ENCODE data around the gene SHROOM4. TPM values are rescaled to one million over a fixed set of nuclear protein-coding genes. Genes with fewer than 3 reads are reported as not detected.

Gene SHROOM4
- total and polyA plus RNA-seq, 2 donors (not counting 1 experiment from before 2014, with no cell fraction given), result not detected

- ChIA-PET POLR2A (no interaction called here), CTCF (no interaction called here)
- TF ChIP-seq EZH2 (IDR thresholded peaks at IDR 0.05; ENCODE audit: borderline replicate concordance, insufficient read depth, low read depth, low read length, poor library complexity, severe bottlenecking) (no peak), CTCF (IDR thresholded peaks at IDR 0.05) (no peak)
- Histone ChIP-seq H3K9me3 (ENCODE audit: control extremely low read depth in 1 of 3, control insufficient read depth in 2 of 3, insufficient read depth in 1 of 3, low read length in 2 of 3) (no peaks in the 10 kb centered on the region), H3K4me2 (replicated peaks; ENCODE audit: low read depth, low read length, poor library complexity, severe bottlenecking) (no peak overlapping the region), H3K36me3 (replicated peaks in 1 of 2; ENCODE audit: control extremely low read depth in 1 of 2, control insufficient read depth in 1 of 2, extremely low read depth in 1 of 2, insufficient read depth in 2 of 2, low read length in 1 of 2) (no peaks in the 10 kb centered on the region), H3K4me3 (ENCODE audit: control extremely low read depth in 1 of 5, extremely low read depth in 1 of 5, insufficient read depth in 1 of 5, low read depth in 2 of 5, low read length in 4 of 5) (no peak overlapping the region), H3K27ac (ENCODE audit: low read length in 2 of 2) (no peak overlapping the region), H2AFZ (ENCODE audit: insufficient read depth, low read depth, low read length, poor library complexity, severe bottlenecking) (no peak overlapping the region), H3K9ac (ENCODE audit: low read length) (no peak overlapping the region), H3K27me3 (replicated peaks in 1 of 4; ENCODE audit: control extremely low read depth in 1 of 4, control insufficient read depth in 3 of 4, insufficient read depth in 4 of 4, low read length in 3 of 4) (peaks cover 0 to 2% (median 0%) of the 10 kb centered on the region in 4 experiments), H4K20me1 (ENCODE audit: control insufficient read depth, insufficient read depth, low read length, poor library complexity, severe bottlenecking) (no peaks in the 10 kb centered on the region), H3K4me1 (ENCODE audit: control insufficient read depth in 2 of 2, insufficient read depth in 2 of 2, low read length in 2 of 2) (no peaks in the 10 kb centered on the region), H3K79me2 (ENCODE audit: control insufficient read depth, insufficient read depth, low read length) (no peaks in the 10 kb centered on the region)
- WGBS (ENCODE audit: insufficient coverage), result no CpG with 5 or more reads among the region's 1 CpG
- no peaks in the 10 kb centered on the region for H3K4me1 Mint-ChIP-seq
- ATAC-seq (ENCODE audit: low read depth) (no peak), DNase-seq (no peak)
- intact Hi-C loops (cut with micrococcal nuclease), result no loop called here
- no peaks in the 10 kb centered on the region for H3K9me3 Mint-ChIP-seq (ENCODE audit: insufficient read depth)
- H3K4me3 Mint-ChIP-seq, result no peak overlapping the region
- H3K27ac Mint-ChIP-seq, result no peak overlapping the region
- peaks cover 5% of the 10 kb centered on the region for H3K27me3 Mint-ChIP-seq
Observed at GRCh38 chrX:50668860-50669259, 145.1 kb downstream of the SHROOM4 start.

GRCh38 chrX:50648156-50648555, 165.8 kb downstream of the SHROOM4 start:
- no peak overlapping the region for H3K4me3 ChIP-seq (ENCODE audit: control extremely low read depth in 1 of 5, extremely low read depth in 1 of 5, insufficient read depth in 1 of 5, low read depth in 2 of 5, low read length in 4 of 5)
- H3K27ac Mint-ChIP-seq, result no peak overlapping the region
- no peak overlapping the region for H3K9ac ChIP-seq (ENCODE audit: low read length)
- ATAC-seq (ENCODE audit: low read depth), result no peak
- no peaks in the 10 kb centered on the region for H3K27me3 ChIP-seq (replicated peaks in 1 of 4; ENCODE audit: control extremely low read depth in 1 of 4, control insufficient read depth in 3 of 4, insufficient read depth in 4 of 4, low read length in 3 of 4)
- DNase-seq, result no peak
- H3K4me1 Mint-ChIP-seq, result no peaks in the 10 kb centered on the region
- H3K36me3 ChIP-seq (replicated peaks in 1 of 2; ENCODE audit: control extremely low read depth in 1 of 2, control insufficient read depth in 1 of 2, extremely low read depth in 1 of 2, insufficient read depth in 2 of 2, low read length in 1 of 2), result no peaks in the 10 kb centered on the region
- H3K4me3 Mint-ChIP-seq, result no peak overlapping the region
- no peaks in the 10 kb centered on the region for H4K20me1 ChIP-seq (ENCODE audit: control insufficient read depth, insufficient read depth, low read length, poor library complexity, severe bottlenecking)
- intact Hi-C loops (cut with micrococcal nuclease), result no loop called here
- H3K9me3 Mint-ChIP-seq (ENCODE audit: insufficient read depth), result no peaks in the 10 kb centered on the region
- no peaks in the 10 kb centered on the region for H3K27me3 Mint-ChIP-seq
- H3K27ac ChIP-seq (ENCODE audit: low read length in 2 of 2), result no peak overlapping the region
- TF ChIP-seq CTCF (IDR thresholded peaks at IDR 0.05), result no peak
- no peak for TF ChIP-seq EZH2 (IDR thresholded peaks at IDR 0.05; ENCODE audit: borderline replicate concordance, insufficient read depth, low read depth, low read length, poor library complexity, severe bottlenecking)
- H3K4me1 ChIP-seq (ENCODE audit: control insufficient read depth in 2 of 2, insufficient read depth in 2 of 2, low read length in 2 of 2), result no peaks in the 10 kb centered on the region
- H3K79me2 ChIP-seq (ENCODE audit: control insufficient read depth, insufficient read depth, low read length), result no peaks in the 10 kb centered on the region
- no peaks in the 10 kb centered on the region for H3K9me3 ChIP-seq (ENCODE audit: control extremely low read depth in 1 of 3, control insufficient read depth in 2 of 3, insufficient read depth in 1 of 3, low read length in 2 of 3)
- H2AFZ ChIP-seq (ENCODE audit: insufficient read depth, low read depth, low read length, poor library complexity, severe bottlenecking), result no peak overlapping the region
- H3K4me2 ChIP-seq (replicated peaks; ENCODE audit: low read depth, low read length, poor library complexity, severe bottlenecking), result no peak overlapping the region
- ChIA-PET POLR2A (no interaction called here), CTCF (no interaction called here)
